Measurements from ENCODE around the gene SYT13.

GRCh38 chr11:45334410-45334809 lies 48.3 kb upstream of the SYT13 start:
- TF ChIP-seq CTCF (IDR thresholded peaks at IDR 0.05; ENCODE audit: insufficient read depth, low read depth, low read length) = no peak
- TF ChIP-seq EZH2 (IDR thresholded peaks at IDR 0.05; ENCODE audit: insufficient read depth, low read length) = no peak

Measured in astrocyte (in vitro differentiated cells and primary cell).